Osteocyte (in vitro differentiated cells): ENCODE results near the gene ZFAND6. TPM values are rescaled to one million over a fixed set of nuclear protein-coding genes. Genes with fewer than 3 reads are reported as not detected.

Source experiments
- DNase-seq: peaks from one replicate; pipeline ENCODE4 v3.0.0; 2021; ENCODE audit warnings: mixed read lengths; ENCODE audit not compliant: unreplicated experiment; ENCODE audit errors: extremely low spot score
- H3K27ac Mint-ChIP-seq: one replicate; pipeline ENCODE4 v1.8.0; 2021; ENCODE audit warnings: mild to moderate bottlenecking, mixed read lengths; ENCODE audit not compliant: unreplicated experiment
- H3K27me3 Mint-ChIP-seq: one replicate; pipeline ENCODE4 v1.8.0; 2021; ENCODE audit warnings: mixed read lengths; ENCODE audit not compliant: unreplicated experiment
- H3K36me3 Mint-ChIP-seq: one replicate; pipeline ENCODE4 v1.8.0; 2021; ENCODE audit warnings: mixed read lengths; ENCODE audit not compliant: unreplicated experiment
- H3K4me1 Mint-ChIP-seq: one replicate; pipeline ENCODE4 v1.8.0; 2021; ENCODE audit warnings: mixed read lengths; ENCODE audit not compliant: unreplicated experiment
- H3K4me3 Mint-ChIP-seq: one replicate; pipeline ENCODE4 v1.8.0; 2021; ENCODE audit warnings: mild to moderate bottlenecking, moderate library complexity, mixed read lengths; ENCODE audit not compliant: unreplicated experiment
- H3K9me3 Mint-ChIP-seq: one replicate; pipeline ENCODE4 v1.8.0; 2021; ENCODE audit warnings: mixed read lengths; ENCODE audit not compliant: unreplicated experiment
- CTCF ChIP-seq: fragments of 200-600 bp; sonication (generic); IDR thresholded peaks from 2 replicates; pipeline ENCODE4 v1.5.0; 2021; ENCODE audit warnings: antibody characterized with exemption, mild to moderate bottlenecking, moderate library complexity
- total RNA-seq: library from RNA; stranded (reverse); gene quantifications from 2 replicates; pipeline ENCODE4 v1.2.1, GENCODE V29; 2021

ZFAND6 gene
- total RNA-seq, 1 donor from 2014 or later: 63.8 TPM

- DNase-seq: no peak
- peaks cover 11% of the 10 kb centered on the region for H3K4me1 Mint-ChIP-seq
Measured at GRCh38 chr15:80179025-80179759, 119.7 kb downstream of the ZFAND6 start.

GRCh38 chr15:80179935-80180334 is 120.5 kb downstream of the ZFAND6 start:
- H3K4me3 Mint-ChIP-seq: no peak overlapping the region
- H3K27me3 Mint-ChIP-seq: no peaks in the 10 kb centered on the region
- no peak for TF ChIP-seq CTCF
- no peak for DNase-seq
- no peak overlapping the region for H3K27ac Mint-ChIP-seq
- H3K36me3 Mint-ChIP-seq: no peaks in the 10 kb centered on the region
- no peaks in the 10 kb centered on the region for H3K9me3 Mint-ChIP-seq
- H3K4me1 Mint-ChIP-seq: peaks cover 11% of the 10 kb centered on the region

More at GRCh38 chr15:80179025-80179759, 119.7 kb downstream of the ZFAND6 start:
- no peak for TF ChIP-seq CTCF
- Mint-ChIP-seq H3K36me3 (no peaks in the 10 kb centered on the region), H3K4me3 (no peak overlapping the region), H3K27ac (no peak overlapping the region), H3K9me3 (no peaks in the 10 kb centered on the region), H3K27me3 (no peaks in the 10 kb centered on the region)

GRCh38 chr15:80180468-80180867 is 121.0 kb downstream of the ZFAND6 start:
- TF ChIP-seq CTCF: no peak
- H3K27ac Mint-ChIP-seq: no peak overlapping the region
- H3K4me1 Mint-ChIP-seq: peaks cover 11% of the 10 kb centered on the region
- H3K4me3 Mint-ChIP-seq: no peak overlapping the region
- no peaks in the 10 kb centered on the region for H3K27me3 Mint-ChIP-seq
- DNase-seq: no peak
- no peaks in the 10 kb centered on the region for H3K9me3 Mint-ChIP-seq
- no peaks in the 10 kb centered on the region for H3K36me3 Mint-ChIP-seq

GRCh38 chr15:80180986-80181385 is 121.5 kb downstream of the ZFAND6 start:
- H3K9me3 Mint-ChIP-seq: no peaks in the 10 kb centered on the region
- no peaks in the 10 kb centered on the region for H3K27me3 Mint-ChIP-seq

More at GRCh38 chr15:80180986-80181385, 121.5 kb downstream of the ZFAND6 start:
- peaks cover 11% of the 10 kb centered on the region for H3K4me1 Mint-ChIP-seq
- no peaks in the 10 kb centered on the region for H3K36me3 Mint-ChIP-seq
- TF ChIP-seq CTCF: no peak
- DNase-seq: no peak
- no peak overlapping the region for H3K4me3 Mint-ChIP-seq
- H3K27ac Mint-ChIP-seq: no peak overlapping the region
